NOMO-1 (cell line): ENCODE measurements around the gene LIME1.

ENCODE experiments used
- DNase-seq, 2 experiments: peaks; one replicate each; lab custom pipeline; 2025; ENCODE audit not compliant: unreplicated experiment in 2 of 2; lab: John Stamatoyannopoulos, UW

Gene LIME1

DNA sequence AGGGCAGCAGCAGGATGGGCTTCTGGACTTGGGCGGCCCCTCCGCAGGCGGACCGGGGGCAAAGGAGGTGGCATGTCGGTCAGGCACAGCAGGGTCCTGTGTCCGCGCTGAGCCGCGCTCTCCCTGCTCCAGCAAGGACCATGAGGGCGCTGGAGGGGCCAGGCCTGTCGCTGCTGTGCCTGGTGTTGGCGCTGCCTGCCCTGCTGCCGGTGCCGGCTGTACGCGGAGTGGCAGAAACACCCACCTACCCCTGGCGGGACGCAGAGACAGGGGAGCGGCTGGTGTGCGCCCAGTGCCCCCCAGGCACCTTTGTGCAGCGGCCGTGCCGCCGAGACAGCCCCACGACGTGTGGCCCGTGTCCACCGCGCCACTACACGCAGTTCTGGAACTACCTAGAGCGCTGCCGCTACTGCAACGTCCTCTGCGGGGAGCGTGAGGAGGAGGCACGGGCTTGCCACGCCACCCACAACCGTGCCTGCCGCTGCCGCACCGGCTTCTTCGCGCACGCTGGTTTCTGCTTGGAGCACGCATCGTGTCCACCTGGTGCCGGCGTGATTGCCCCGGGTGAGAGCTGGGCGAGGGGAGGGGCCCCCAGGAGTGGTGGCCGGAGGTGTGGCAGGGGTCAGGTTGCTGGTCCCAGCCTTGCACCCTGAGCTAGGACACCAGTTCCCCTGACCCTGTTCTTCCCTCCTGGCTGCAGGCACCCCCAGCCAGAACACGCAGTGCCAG, 39.7 kb upstream of the LIME1 start, which contains the start of gene TNFRSF6B:
Gene TNFRSF6B, plus strand, starts transcription at position 25 of the 729 bp plus-strand sequence. Its CDS starts 116 bp downstream, at position 141.
- DNase-seq = no peak

DNA sequence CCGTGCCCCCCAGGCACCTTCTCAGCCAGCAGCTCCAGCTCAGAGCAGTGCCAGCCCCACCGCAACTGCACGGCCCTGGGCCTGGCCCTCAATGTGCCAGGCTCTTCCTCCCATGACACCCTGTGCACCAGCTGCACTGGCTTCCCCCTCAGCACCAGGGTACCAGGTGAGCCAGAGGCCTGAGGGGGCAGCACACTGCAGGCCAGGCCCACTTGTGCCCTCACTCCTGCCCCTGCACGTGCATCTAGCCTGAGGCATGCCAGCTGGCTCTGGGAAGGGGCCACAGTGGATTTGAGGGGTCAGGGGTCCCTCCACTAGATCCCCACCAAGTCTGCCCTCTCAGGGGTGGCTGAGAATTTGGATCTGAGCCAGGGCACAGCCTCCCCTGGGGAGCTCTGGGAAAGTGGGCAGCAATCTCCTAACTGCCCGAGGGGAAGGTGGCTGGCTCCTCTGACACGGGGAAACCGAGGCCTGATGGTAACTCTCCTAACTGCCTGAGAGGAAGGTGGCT, 39.1 kb upstream of the LIME1 start:
- no peak for DNase-seq

GRCh38 chr20:63697868-63698545, 38.5 kb upstream of the LIME1 start:
- no peak for DNase-seq

DNA sequence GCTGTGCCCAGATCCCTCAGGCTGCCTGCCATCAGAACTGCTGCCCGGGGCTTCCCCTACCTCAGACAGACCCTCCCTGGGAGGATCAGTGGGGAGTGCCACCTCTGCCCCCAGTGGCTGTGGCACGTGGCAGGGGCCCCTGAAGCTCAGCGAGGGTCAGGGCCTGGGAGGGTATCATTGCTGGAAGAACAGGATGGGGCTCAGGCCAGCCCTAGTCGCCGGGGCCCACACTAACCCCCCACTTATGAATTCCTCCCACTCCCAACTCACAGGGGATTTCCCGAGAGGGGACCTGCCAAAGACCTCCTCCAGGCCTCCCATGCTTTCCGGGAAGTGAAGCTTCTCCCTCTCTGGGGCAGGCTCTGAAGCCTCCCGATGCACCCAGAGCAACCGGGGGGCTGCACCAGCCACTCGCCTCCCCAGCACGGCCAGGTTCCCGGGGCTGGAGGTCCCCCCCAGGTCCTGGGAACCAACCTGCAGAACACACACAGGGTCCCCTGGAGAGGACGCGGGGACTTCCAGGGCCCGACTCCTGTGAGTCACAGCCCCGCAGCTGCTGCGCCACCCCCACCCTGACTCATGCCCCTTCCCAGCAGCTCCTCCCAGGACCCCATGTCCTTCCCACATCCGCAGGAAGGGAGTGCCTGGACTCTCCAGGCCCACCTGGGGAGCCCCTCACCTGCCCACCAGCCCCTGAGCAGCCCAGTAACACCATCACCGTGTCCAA, 37.6 kb upstream of the LIME1 start:
- DNase-seq = no peak

- DNase-seq = no peak
Observed at GRCh38 chr20:63699466-63700198, 36.8 kb upstream of the LIME1 start.

GRCh38 chr20:63700199-63701050, 36.0 kb upstream of the LIME1 start:
- DNase-seq = no peak

GRCh38 chr20:63701051-63701328, 35.5 kb upstream of the LIME1 start:
- DNase-seq = no peak

DNA sequence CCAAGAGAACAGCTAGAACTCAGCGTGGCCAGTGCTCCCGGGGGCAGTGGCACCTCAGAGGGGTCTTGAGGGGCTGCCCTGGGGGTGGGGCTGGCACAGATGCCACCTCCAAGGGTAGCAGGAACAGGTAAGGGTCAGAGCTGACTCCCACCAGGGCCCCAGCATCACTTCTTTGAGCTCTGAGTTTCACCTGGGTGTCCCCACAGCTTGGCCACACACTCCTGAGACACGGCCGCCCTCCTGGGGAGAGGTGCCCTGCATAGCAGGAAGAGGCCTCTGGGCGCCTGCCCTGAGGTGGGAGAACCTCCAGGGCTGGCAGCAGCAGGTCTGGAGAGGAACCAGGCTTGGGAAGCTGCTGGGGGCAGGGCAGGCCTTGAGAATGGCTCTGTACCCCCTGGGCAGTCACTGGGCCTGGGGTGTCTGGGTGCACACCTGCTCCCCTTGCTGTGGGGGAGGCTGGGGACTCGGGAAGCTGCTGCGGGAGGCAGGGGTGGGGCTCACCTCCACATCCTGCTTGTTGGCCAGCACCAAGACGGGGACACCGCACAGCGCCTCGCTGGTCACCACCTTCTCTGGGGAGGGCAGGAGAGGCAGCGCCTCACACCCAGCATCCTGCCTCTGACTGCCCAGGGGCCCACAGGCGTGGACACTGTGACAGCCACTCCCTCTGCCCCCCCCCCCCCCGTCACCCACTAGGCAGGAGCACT, 35.0 kb upstream of the LIME1 start:
- DNase-seq = no peak

GRCh38 chr20:63702036-63702665, 34.3 kb upstream of the LIME1 start:
- DNase-seq = no peak

DNA sequence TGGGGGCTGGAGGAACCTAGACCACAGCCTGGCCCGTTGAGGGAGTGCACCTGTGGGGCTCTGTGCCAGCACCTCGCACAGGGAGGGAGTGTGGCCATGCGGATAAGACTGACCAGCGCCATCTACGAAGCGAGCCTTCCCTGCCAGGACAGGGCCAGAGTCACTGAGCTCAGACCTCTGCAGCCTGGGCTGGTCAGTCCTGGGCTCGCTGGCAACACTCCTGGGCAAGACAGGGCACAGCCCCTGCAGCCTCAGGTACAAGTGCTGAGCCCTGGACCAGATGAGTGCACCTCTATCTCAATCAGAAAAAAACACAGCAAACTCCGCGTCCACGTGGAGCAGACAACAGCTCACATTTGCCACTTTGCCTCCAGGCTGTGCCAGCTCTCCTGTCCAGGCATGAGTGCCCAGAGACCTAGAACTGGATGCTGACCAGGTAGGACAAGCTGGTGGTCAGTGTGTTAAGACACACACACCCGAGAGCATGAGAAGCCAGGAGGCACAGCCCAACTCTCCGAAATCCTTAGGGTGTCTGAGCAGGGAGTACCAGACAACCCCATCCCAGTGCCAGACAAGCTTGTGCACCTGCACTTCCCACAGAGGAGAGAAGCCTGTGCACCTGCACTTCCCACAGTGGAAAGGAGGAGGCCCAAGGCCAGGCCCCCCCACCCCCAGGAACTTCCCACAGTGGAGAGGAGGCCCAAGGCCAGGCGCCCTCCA, 33.6 kb upstream of the LIME1 start:
- DNase-seq = no peak

GRCh38 chr20:63703471-63703975, 32.9 kb upstream of the LIME1 start:
- DNase-seq = no peak

- no peak for DNase-seq
Observed at GRCh38 chr20:63703976-63704748, 32.3 kb upstream of the LIME1 start.

- no peak for DNase-seq
Observed at GRCh38 chr20:63704749-63705117, 31.7 kb upstream of the LIME1 start.

- no peak for DNase-seq
Observed at GRCh38 chr20:63705232-63706026, 31.0 kb upstream of the LIME1 start.

GRCh38 chr20:63706027-63706695, 30.3 kb upstream of the LIME1 start:
- no peak for DNase-seq
